Adrenal gland (tissue), 12 donors: ENCODE results near the gene DMRTC2. TPM values are rescaled to one million over a fixed set of nuclear protein-coding genes. Genes with fewer than 3 reads are reported as not detected.
A peak's percentile ranks its signal among the peaks of the same experiment; 100 is the strongest.

Experiments used
- DNase-seq, 7 donors: peaks; one replicate each; pipeline ENCODE4 v3.0.0-alpha.2; 2019 to 2020
- H3K27ac ChIP-seq, 5 donors: fragments of 200-600 bp; sonication (generic) in 4 of 5; 1 replicate in 3 of 5; 2 replicates in 2 of 5; pipeline versions ENCODE4 v1.5.1 to v1.8.0; 2016 to 2020; ENCODE audit warnings: mild to moderate bottlenecking in 1 of 5
- H3K27me3 ChIP-seq: fragments of 200-600 bp; 2 replicates; pipeline ENCODE4 v1.8.0; 2021
- H3K36me3 ChIP-seq, 2 donors: fragments of 200-600 bp; replicated peaks in 1 of 2; 1 replicate in 1 of 2; 2 replicates in 1 of 2; pipeline versions ENCODE4 v1.5.1 to v1.8.0; 2018 to 2022
- H3K4me1 ChIP-seq, 2 donors: fragments of 200-600 bp; replicated peaks in 1 of 2; 1 replicate in 1 of 2; 2 replicates in 1 of 2; pipeline versions ENCODE4 v1.5.1 to v1.8.0; 2018 to 2021
- H3K4me3 ChIP-seq, 4 donors: fragments of 200-600 bp; sonication (generic) in 3 of 4; one replicate each; pipeline ENCODE4 v1.5.1; 2016 to 2018
- H3K9me3 ChIP-seq, 3 donors: fragments of 200-600 bp; sonication (generic) in 1 of 3; replicated peaks in 1 of 3; 1 replicate in 2 of 3; 2 replicates in 1 of 3; pipeline versions ENCODE4 v1.5.1 to v1.8.0; 2016 to 2021
- CTCF ChIP-seq, 6 experiments: fragments of 450-650 bp in 4 of 6; fragments of 200-600 bp in 2 of 6; sonication (generic) in 1 of 6; IDR thresholded peaks; 1 replicate in 5 of 6; 2 replicates in 1 of 6; pipeline versions ENCODE4 v1.5.1 to v1.8.0; 2016 to 2021; ENCODE audit warnings: antibody characterized with exemption in 6 of 6, mild to moderate bottlenecking in 2 of 6, moderate library complexity in 1 of 6
- POLR2A ChIP-seq, 2 donors: fragments of 450-650 bp; IDR thresholded peaks; one replicate each; pipeline ENCODE4 v1.6.1; 2017; ENCODE audit warnings: antibody characterized with exemption in 2 of 2, mild to moderate bottlenecking in 2 of 2, moderate library complexity in 1 of 2
- WGBS, 4 donors: extraction: QIAGEN DNeasy Blood & Tissue Kit in 2 of 4; methylation state at CpG; one replicate each; pipeline versions ENCODE4 v1.1.5 to v1.1.7; 2013 to 2017; 5-methylcytosine and 5-hydroxymethylcytosine counted together
- intact Hi-C, 2 donors: fragments of 100-400 bp; cut with DNase I; formaldehyde crosslinking; loops; one replicate each; pipeline versions ENCODE4 v1.14.1 to v1.15.0; 2022 to 2023
- polyA plus RNA-seq, 3 donors: library from polyadenylated mRNA; stranded (reverse); fragments of 200-250 nt in 2 of 3; fragments of 350-450 nt in 1 of 3; fragmentation: Illumina TruSeq in 1 of 3; extraction: RNeasy Lipid Tissue Mini Kit (QIAGEN cat#74804) in 1 of 3; gene quantifications; one replicate each; pipeline ENCODE4 v1.2.3, GENCODE V29; 2013 to 2014
- total RNA-seq, 9 donors: library from RNA; depleted of rRNA in 4 of 9; stranded (reverse); fragments of >200 nt in 4 of 9; fragments of 120-200 nt in 1 of 9; fragmentation: NEBNext Ultra II Directional in 1 of 9; extraction: Animal tissue kit (Norgen Biotek cat#: 25700) in 1 of 9; gene quantifications; one replicate each; pipeline versions ENCODE4 v1.1.0 to v1.2.4, GENCODE V29; 2013 to 2023
- donor health status: healthy with polysubstance abuse.
- donor health status: Bipolar disorder and iron deficiency.
- donor health status: DM: yes; HTN: yes; CAD: no.
- donor health status: DM: no; HTN: no; CAD: no.
- donor health status: DM: no; HTN: no; CAD: no.
- donor health status: DM: yes; HTN: yes; CAD: no.

Gene DMRTC2
- total and polyA plus RNA-seq, 12 donors = not detected

GRCh38 chr19:41811981-41812380 lies 32.9 kb upstream of the DMRTC2 start:
- no peak for DNase-seq
- Histone ChIP-seq H3K4me1 (no peaks in the 10 kb centered on the region), H3K36me3 (no peaks in the 10 kb centered on the region), H3K27me3 (no peaks in the 10 kb centered on the region), H3K27ac (no peak overlapping the region), H3K4me3 (no peak overlapping the region), H3K9me3 (no peaks in the 10 kb centered on the region)
- 48 to 84% (median 74%) methylated on average over 3 of the region's 3 CpGs for WGBS, 4 donors
- intact Hi-C loops = no loop called here
- no peak for TF ChIP-seq POLR2A (IDR thresholded peaks at IDR 0.05)

GRCh38 chr19:41813911-41814310 lies 30.9 kb upstream of the DMRTC2 start:
- H3K27me3 ChIP-seq = no peaks in the 10 kb centered on the region
- H3K4me3 ChIP-seq = no peak overlapping the region
- intact Hi-C loops = no loop called here
- WGBS, 4 donors = 41 to 60% (median 57%) methylated on average over 1 to 4 of the region's 4 CpGs
- TF ChIP-seq CTCF (IDR thresholded peaks at IDR 0.05) (no peak), POLR2A (IDR thresholded peaks at IDR 0.05) (no peak)
- DNase-seq = no peak
- H3K4me1 ChIP-seq = no peaks in the 10 kb centered on the region
- no peaks in the 10 kb centered on the region for H3K36me3 ChIP-seq
- no peaks in the 10 kb centered on the region for H3K9me3 ChIP-seq
- H3K27ac ChIP-seq = no peak overlapping the region

GRCh38 chr19:41815301-41815700 lies 29.5 kb upstream of the DMRTC2 start:
- intact Hi-C loops = no loop called here
- H3K9me3 ChIP-seq = no peaks in the 10 kb centered on the region
- no peak overlapping the region for H3K4me3 ChIP-seq
- H3K27me3 ChIP-seq = no peaks in the 10 kb centered on the region
- no peak for DNase-seq
- TF ChIP-seq CTCF (IDR thresholded peaks at IDR 0.05) (no peak), POLR2A (IDR thresholded peaks at IDR 0.05) (no peak)
- no peaks in the 10 kb centered on the region for H3K36me3 ChIP-seq
- no peak overlapping the region for H3K27ac ChIP-seq
- 67 to 83% (median 74%) methylated on average over 4 of the region's 4 CpGs for WGBS, 4 donors
- H3K4me1 ChIP-seq = no peaks in the 10 kb centered on the region

- H3K36me3 ChIP-seq = no peaks in the 10 kb centered on the region
- no peak for DNase-seq
- H3K27me3 ChIP-seq = no peaks in the 10 kb centered on the region
- intact Hi-C loops = no loop called here
- H3K4me1 ChIP-seq = no peaks in the 10 kb centered on the region
- no peaks in the 10 kb centered on the region for H3K9me3 ChIP-seq
- H3K4me3 ChIP-seq = no peak overlapping the region
- TF ChIP-seq CTCF (IDR thresholded peaks at IDR 0.05) (no peak), POLR2A (IDR thresholded peaks at IDR 0.05) (no peak)
- no peak overlapping the region for H3K27ac ChIP-seq
- WGBS, 4 donors = 44 to 55% (median 55%) methylated on average over 2 of the region's 2 CpGs
Observed at GRCh38 chr19:41816761-41817160, 28.1 kb upstream of the DMRTC2 start.

- no peak overlapping the region for H3K27ac ChIP-seq
- H3K36me3 ChIP-seq = no peaks in the 10 kb centered on the region
- H3K27me3 ChIP-seq = peaks cover 5% of the 10 kb centered on the region
- no peak for TF ChIP-seq POLR2A (IDR thresholded peaks at IDR 0.05)
- TF ChIP-seq CTCF (IDR thresholded peaks at IDR 0.05) = peak; percentile 26 to 61 (median 56)
- no peaks in the 10 kb centered on the region for H3K9me3 ChIP-seq
- H3K4me3 ChIP-seq = no peak overlapping the region
- intact Hi-C loops = no loop called here
- peak in 1 of 7 donors; percentile 22 for DNase-seq
- H3K4me1 ChIP-seq = no peaks in the 10 kb centered on the region
- WGBS, 4 donors = 33 to 37% (median 35%) methylated on average over 11 to 12 of the region's 12 CpGs
Observed at GRCh38 chr19:41821003-41821735, 23.7 kb upstream of the DMRTC2 start.
